Memory B cell (primary cell): ENCODE data around the gene TM7SF3.

Source experiments
- ATAC-seq: fragments of 150-1000 bp; cut with Tn5 transposase; 2 replicates; pipeline ENCODE4 v1.10.0; 2021; ENCODE audit warnings: low read depth, mild to moderate bottlenecking, moderate library complexity
- DNase-seq, 2 donors: peaks; one replicate each; pipeline ENCODE4 v3.0.0; 2022; ENCODE audit warnings: low spot score in 2 of 2
- H3K27ac Mint-ChIP-seq: one replicate; pipeline ENCODE4 v1.8.0; 2022; ENCODE audit warnings: mild to moderate bottlenecking, moderate library complexity, mixed read lengths
- H3K27me3 Mint-ChIP-seq: one replicate; pipeline ENCODE4 v1.8.0; 2022; ENCODE audit warnings: mixed read lengths
- H3K36me3 Mint-ChIP-seq: one replicate; pipeline ENCODE4 v1.8.0; 2022; ENCODE audit warnings: mild to moderate bottlenecking, mixed read lengths
- H3K4me1 Mint-ChIP-seq: one replicate; pipeline ENCODE4 v1.8.0; 2022; ENCODE audit warnings: mixed read lengths
- H3K4me3 Mint-ChIP-seq: one replicate; pipeline ENCODE4 v1.8.0; 2022; ENCODE audit warnings: mild to moderate bottlenecking, moderate library complexity, mixed read lengths
- H3K9me3 Mint-ChIP-seq: one replicate; pipeline ENCODE4 v1.8.0; 2022; ENCODE audit warnings: mixed read lengths

The TM7SF3 gene

GRCh38 chr12:26939192-26939832, 74.9 kb downstream of the TM7SF3 start:
- peak in 1 of 2 donors; percentile 7 for DNase-seq
- no peaks in the 10 kb centered on the region for H3K9me3 Mint-ChIP-seq
- peaks cover 5% of the 10 kb centered on the region for H3K36me3 Mint-ChIP-seq
- no peaks in the 10 kb centered on the region for H3K27me3 Mint-ChIP-seq
- peak overlapping the region; percentile 96 for H3K27ac Mint-ChIP-seq
- peaks cover 41% of the 10 kb centered on the region for H3K4me1 Mint-ChIP-seq
- H3K4me3 Mint-ChIP-seq = peak overlapping the region; percentile 98
- ATAC-seq = peak; percentile 15

- peaks cover under 1% of the 10 kb centered on the region for H3K36me3 Mint-ChIP-seq
- DNase-seq = no peak
Measured at GRCh38 chr12:26938701-26939062, 75.5 kb downstream of the TM7SF3 start.

GRCh38 chr12:26937863-26938700, 76.1 kb downstream of the TM7SF3 start, which contains the start of the genes FGFR1OP2 and INTS13:
TSS of gene FGFR1OP2 (plus strand) at chr12:26938470. CDS start at chr12:26954159, 15,689 bp downstream.
TSS of gene INTS13 (minus strand) at chr12:26937981. CDS start at chr12:26936803, 1,178 bp downstream.
- Mint-ChIP-seq H3K9me3 (no peaks in the 10 kb centered on the region), H3K27ac (peak within 1 kb of the TSS; percentile 96), H3K27me3 (no peaks in the 10 kb centered on the region), H3K36me3 (peaks cover 4% of the 10 kb centered on the region), H3K4me1 (peaks cover 40% of the 10 kb centered on the region), H3K4me3 (peak within 1 kb of the TSS; percentile 98)
- peak; percentile 90 for ATAC-seq
- peak; percentile 91 to 92 for DNase-seq

More at GRCh38 chr12:26938701-26939062, 75.5 kb downstream of the TM7SF3 start:
- H3K4me3 Mint-ChIP-seq = peak overlapping the region; percentile 98
- peak overlapping the region; percentile 96 for H3K27ac Mint-ChIP-seq
- H3K4me1 Mint-ChIP-seq = peaks cover 41% of the 10 kb centered on the region
- ATAC-seq = peak; percentile 7
- no peaks in the 10 kb centered on the region for H3K9me3 Mint-ChIP-seq
- no peaks in the 10 kb centered on the region for H3K27me3 Mint-ChIP-seq

GRCh38 chr12:26937443-26937862, 76.7 kb downstream of the TM7SF3 start:
- Mint-ChIP-seq H3K27me3 (no peaks in the 10 kb centered on the region), H3K4me1 (peaks cover 42% of the 10 kb centered on the region), H3K4me3 (peak overlapping the region; percentile 98), H3K36me3 (peaks cover 7% of the 10 kb centered on the region), H3K27ac (peak overlapping the region; percentile 96), H3K9me3 (no peaks in the 10 kb centered on the region)
- no peak for DNase-seq
- no peak for ATAC-seq

GRCh38 chr12:26936559-26937442, 77.4 kb downstream of the TM7SF3 start:
- Mint-ChIP-seq H3K27ac (peak overlapping the region; percentile 96), H3K27me3 (no peaks in the 10 kb centered on the region)
- no peak for ATAC-seq

GRCh38 chr12:26935636-26936378, 78.4 kb downstream of the TM7SF3 start:
- Mint-ChIP-seq H3K27me3 (no peaks in the 10 kb centered on the region), H3K36me3 (peaks cover 7% of the 10 kb centered on the region), H3K9me3 (no peaks in the 10 kb centered on the region), H3K4me3 (no peak overlapping the region), H3K4me1 (peaks cover 43% of the 10 kb centered on the region), H3K27ac (no peak overlapping the region)
- DNase-seq (no peak), ATAC-seq (no peak)

More at GRCh38 chr12:26936559-26937442, 77.4 kb downstream of the TM7SF3 start:
- Mint-ChIP-seq H3K9me3 (no peaks in the 10 kb centered on the region), H3K36me3 (peaks cover 7% of the 10 kb centered on the region), H3K4me3 (peak overlapping the region; percentile 98), H3K4me1 (peaks cover 43% of the 10 kb centered on the region)
- DNase-seq = no peak

GRCh38 chr12:26929590-26929989, 84.6 kb downstream of the TM7SF3 start:
- ATAC-seq (no peak), DNase-seq (no peak)
- Mint-ChIP-seq H3K4me3 (no peak overlapping the region), H3K36me3 (peaks cover 17% of the 10 kb centered on the region), H3K27ac (peak overlapping the region; percentile 2), H3K27me3 (no peaks in the 10 kb centered on the region), H3K4me1 (peaks cover 23% of the 10 kb centered on the region), H3K9me3 (no peaks in the 10 kb centered on the region)

GRCh38 chr12:26928661-26929060, 85.5 kb downstream of the TM7SF3 start:
- no peak for ATAC-seq
- H3K27me3 Mint-ChIP-seq = no peaks in the 10 kb centered on the region
- H3K27ac Mint-ChIP-seq = no peak overlapping the region
- H3K4me3 Mint-ChIP-seq = no peak overlapping the region
- H3K9me3 Mint-ChIP-seq = no peaks in the 10 kb centered on the region
- H3K4me1 Mint-ChIP-seq = peaks cover 22% of the 10 kb centered on the region
- DNase-seq = no peak
- H3K36me3 Mint-ChIP-seq = peaks cover 19% of the 10 kb centered on the region
